CD4-positive, alpha-beta T cell treated with Interleukin-10 for 1 hour (primary cell): ENCODE results near the gene PCBP1.
A peak's percentile ranks its signal among the peaks of the same experiment; 100 is the strongest.
"Not testable (repeated sequence)": the region's sequence is repeated elsewhere in the genome, so short reads cannot be mapped to it uniquely, and the experiment has no call there.

ENCODE experiments used
- DNase-seq: peaks from one replicate; pipeline ENCODE4 v3.0.0-alpha.2; 2020

The PCBP1 gene

DNA sequence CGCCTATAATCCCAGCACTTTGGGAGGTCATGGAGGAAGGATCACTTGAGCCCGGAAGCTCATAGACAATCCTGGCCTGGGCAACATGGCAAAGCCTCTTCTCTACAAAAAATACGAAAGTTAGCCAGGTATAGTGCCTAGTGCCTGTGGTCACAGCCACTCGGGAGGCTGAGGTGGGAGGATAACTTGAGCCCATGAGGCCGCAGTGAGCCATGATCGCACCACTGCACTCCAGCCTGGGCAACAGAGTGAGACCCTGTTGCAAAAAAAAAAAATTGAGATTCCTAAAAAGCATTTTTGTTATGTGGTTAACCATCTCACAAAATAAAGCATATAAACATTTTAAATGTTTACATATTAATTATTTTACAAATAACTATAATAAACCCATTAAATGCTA is 13.9 kb downstream of the PCBP1 start:
- DNase-seq, result no peak

DNA sequence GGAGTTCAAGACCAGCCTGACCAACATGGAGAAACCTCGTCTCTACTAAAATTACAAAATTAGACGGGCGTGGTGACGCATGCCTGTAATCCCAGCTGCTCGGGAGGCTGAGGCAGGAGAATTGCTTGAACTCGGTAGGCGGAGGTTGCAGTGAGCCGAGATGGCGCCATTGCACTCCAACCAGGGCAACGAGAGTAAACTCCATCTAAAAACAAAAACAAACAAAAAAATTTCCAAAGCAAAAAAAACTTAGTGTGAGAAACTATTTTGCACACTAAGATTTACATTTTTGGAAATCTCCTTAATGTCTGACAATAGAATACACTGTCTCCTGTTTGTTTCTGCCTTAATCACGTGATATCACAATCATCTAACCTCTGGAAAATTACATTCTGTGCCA is 14.4 kb downstream of the PCBP1 start:
- DNase-seq, result not testable (repeated sequence)

DNA sequence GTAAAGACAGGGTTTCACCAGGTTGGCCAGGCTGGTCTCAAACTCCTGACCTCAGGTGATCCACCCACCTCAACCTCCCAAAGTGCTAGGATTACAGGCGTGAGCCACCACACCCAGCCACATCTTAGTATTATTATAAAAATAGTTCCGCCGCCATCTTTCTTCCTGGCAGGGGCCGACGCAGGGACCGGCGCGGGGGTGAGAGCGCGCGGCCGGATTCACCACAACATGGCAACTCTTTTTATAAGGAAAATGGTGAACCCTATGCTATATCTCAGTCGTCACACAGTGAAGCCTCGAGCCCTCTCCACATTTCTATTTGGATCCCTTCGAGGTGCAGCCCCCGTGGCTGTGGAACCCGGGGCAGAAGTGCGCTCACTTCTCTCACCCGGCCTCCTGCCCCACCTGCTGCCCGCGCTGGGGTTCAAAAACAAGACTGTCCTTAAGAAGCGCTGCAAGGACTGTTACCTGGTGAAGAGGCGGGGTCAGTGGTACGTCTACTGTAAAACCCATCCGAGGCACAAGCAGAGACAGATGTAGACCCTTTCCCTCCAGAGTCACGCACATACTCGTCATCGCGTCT is 15.1 kb downstream of the PCBP1 start:
- DNase-seq, result not testable (repeated sequence)

DNA sequence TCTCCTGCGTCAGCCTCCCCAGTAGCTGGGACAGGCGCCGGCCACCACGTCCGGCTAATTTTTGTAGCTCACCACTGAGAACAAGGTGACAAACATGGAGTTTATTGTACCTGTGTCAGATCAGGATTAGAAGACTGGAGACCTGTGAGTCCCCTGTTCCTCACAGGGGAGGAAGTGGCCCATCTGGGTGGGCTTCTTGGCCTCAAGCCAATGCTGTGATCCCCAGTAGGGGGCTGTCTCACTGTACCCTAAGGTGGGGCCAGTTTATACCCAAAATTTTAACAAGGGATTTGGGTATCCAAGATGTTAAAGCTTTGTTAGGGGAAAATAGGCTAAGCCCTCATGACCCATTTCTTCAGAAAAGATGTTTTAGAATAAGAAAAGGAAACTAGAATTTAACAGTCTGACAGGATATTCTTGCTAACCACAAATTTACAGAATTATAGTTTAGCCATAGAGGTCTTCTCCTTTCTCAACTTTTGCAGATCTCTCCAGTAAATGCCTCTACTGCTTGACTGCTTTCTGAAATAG is 16.3 kb downstream of the PCBP1 start:
- peak; percentile 50 for DNase-seq

DNA sequence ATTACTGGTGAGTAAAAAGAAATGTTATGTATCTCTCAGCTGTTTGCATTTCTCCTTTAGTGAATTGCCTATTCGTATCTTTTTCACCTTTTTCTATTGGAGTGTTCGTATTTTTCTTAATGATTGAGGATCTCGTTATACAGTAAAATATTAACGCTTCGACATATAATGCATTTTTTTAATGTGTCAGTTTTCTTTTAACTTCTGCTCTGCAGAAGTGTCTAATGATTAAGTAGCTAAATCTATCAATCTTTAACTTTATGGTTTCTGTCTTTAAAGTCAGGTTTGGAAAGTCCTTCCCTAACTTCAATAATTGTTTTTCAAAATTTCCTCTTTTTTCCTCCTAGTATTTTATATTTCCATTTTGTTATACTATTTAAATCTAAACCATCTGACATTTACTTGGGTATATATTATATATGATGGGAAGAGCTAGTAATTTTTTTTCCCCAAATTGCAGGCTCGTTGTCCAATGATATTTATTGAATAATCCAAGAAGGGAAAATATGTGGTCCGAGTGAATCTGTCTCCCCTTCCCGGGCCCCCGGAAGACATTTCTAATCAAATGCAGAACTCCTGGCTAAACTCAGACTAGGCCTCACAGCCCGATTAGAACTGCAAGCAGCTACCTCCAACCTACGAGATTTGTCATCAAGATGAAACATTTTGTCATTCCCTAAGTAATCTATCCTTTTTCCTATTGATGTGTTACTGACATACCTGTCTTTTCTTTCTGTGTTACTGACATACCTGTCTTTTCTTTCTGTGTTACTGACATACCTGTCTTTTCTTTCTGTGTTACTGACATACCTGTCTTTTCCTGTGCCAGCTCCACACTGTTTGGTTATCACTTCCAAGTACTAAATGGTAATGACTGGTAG is 17.2 kb downstream of the PCBP1 start:
- DNase-seq, result peak; percentile 58

DNA sequence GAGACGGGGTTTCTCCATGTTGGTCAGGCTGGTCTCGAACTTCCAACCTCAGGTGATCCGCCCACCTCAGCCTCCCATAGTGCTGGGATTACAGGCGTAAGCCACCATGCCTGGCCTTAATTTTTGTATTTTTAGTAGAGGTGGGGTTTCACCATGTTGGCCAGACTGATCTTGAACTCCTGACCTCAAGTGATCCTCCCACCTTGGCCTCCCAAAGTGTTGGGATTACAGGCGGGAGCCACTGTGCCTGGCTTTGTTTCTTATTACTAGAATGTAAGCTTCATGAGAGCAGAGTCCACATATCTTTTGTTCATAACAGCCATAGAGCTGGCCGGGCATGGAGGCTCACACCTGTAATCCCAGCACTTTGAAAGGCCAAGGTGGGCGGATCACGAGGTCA is 18.9 kb downstream of the PCBP1 start:
- not testable (repeated sequence) for DNase-seq

DNA sequence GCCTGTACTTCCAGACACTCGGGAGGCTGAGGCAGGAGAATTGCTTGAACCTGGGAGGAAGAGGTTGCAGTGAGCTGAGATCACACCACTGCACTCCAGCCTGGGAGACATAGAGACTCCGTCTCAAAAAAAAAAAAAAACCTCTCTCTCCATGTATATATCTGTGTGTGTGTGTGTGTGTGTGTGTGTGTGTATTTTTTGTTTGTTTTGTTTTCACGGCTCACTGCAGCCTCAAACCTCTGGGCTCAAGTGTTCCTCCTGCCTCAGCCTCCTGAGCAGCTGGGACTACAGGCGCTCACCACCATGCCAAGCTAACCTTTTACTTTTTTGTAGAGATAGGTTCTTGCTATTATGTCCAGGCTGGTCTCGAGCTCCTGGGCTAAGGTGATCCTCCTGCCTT is 23.1 kb downstream of the PCBP1 start:
- DNase-seq, result not testable (repeated sequence)

DNA sequence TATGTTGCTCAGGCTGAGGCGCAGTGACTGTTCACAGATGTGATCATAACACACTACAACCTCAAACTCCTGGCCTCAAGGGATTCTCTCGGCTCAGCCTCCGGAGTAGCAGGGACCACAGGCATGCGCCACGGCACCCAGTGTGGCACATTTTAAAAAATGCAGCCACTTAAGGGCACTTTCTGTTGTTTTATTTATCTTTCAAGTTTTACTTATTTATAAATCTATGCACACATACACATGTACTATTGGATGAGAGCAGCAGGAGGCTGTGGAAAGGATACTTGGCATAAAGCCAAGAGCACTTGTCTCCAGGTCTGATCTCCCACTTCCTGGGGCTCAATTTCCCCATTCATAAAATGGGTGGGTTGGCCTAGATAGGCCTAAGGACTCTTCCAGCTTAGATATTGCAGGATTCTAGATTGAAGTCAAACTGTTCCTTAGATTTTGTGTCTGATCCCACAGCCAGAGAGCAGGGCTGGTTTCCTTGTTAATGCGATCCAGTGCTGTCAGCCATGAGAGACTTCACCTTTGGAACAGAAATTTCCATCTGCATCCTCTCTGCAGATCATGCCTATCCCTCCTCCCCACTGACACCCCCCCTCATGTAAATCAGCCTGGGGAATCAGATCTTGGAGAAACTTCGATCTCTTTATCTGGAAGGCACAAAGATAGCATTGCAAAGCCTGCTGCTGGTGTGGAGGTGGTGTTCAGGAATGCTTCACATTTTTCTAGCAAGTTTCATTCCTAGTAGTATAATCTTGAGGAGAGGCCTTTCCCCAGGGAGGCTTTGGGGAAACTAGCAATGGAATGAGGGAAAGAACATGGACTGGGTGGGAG is 24.7 kb downstream of the PCBP1 start:
- no peak for DNase-seq

DNA sequence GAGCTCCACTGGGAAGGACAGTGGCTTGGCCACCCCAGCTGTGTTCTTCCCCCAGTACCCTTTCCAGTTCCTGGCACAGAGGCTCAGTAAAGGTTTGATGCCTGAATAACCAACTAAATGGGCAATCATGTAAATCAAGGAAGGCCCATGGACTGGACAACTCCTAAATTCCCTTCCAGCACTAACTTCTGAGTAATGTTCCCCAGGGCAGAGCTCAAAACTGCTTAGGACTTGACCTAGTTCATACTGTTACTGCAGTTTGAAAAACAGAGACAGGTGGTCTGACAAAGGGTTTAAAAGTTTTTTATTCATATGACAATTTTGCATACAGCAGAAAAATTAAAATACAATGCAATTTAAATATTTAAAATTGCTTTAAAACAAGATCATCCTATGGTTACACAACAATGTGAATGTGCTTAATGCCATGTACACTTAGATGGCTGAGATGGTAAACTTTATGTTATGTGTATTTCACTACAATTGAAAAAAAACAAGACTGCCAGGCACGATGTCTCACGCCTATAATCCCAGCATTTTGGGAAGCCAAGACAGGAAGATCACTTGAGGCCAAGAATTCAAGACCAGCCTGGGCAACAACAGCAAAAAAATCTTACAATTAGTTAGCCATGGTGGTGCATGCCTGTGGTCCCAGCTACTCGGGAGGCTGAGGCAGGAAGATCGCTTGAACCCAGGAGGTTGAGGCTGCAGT is 26.2 kb downstream of the PCBP1 start:
- DNase-seq, result no peak

DNA sequence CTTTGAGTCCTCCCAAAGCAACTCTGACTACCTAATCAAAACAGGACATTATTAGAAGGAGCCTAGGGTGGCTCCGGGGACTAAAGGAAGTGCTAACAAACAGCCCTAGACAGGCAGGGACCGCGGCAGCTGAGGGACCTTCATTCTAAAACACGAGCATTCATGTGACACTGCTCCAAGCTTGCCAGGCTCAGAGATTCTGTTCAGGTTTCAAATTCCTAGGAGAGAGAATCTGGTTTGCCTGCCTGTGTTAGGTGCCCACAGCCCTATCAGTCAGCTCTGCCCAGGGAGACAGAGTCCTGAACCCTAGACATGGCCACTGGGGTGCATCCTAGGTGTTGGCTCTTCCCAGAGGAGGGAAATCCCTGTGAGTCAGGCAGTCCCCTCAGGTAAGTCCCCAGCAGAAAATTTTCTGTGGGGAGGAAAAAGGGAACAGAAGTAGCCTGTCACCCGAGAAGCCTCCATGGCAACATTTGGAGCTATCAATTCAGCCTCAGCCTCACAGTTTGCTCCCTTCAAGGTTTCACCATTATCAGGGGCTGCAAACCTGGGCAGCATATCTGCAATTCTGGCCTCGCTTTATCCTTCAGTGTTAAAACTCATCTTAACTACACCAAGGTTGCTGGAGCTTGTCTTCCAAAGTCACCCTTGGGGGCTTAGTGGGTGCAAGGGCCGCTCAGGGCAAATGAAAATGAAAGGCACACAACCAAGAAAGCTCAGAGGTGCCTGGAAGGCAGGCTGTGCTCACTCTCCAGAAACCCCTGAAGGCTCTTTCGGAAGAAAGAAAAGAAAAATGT is 28.6 kb downstream of the PCBP1 start:
- no peak for DNase-seq

DNA sequence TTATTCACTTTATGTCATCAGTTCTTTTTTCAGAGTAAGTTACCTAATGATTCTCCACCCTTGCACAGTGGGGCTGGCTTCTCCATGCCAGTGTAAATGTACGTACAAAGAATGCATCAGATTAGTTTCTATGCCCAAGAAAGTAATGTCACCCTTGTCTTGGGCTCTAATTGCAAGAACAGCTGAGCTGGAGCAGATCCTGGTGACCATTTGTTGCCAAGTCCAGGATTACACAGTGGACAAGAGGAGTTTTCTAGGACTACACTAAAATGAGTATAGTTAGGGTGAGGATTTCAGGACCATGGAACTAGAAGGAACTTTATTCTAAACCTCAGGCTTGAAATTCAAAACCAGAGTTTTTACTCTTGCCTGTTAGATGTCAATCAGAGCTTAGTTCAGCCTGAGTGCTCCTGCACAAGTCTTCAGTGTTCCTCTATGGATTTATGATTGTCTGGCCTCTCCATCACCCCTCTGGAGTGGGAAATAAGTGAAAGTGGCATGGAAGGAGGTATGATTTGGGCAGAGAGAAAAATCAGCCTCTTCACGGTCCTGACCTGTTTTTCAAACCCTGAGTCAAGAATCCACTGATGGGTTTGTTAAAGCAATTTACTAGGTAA is 29.8 kb downstream of the PCBP1 start:
- DNase-seq, result no peak

DNA sequence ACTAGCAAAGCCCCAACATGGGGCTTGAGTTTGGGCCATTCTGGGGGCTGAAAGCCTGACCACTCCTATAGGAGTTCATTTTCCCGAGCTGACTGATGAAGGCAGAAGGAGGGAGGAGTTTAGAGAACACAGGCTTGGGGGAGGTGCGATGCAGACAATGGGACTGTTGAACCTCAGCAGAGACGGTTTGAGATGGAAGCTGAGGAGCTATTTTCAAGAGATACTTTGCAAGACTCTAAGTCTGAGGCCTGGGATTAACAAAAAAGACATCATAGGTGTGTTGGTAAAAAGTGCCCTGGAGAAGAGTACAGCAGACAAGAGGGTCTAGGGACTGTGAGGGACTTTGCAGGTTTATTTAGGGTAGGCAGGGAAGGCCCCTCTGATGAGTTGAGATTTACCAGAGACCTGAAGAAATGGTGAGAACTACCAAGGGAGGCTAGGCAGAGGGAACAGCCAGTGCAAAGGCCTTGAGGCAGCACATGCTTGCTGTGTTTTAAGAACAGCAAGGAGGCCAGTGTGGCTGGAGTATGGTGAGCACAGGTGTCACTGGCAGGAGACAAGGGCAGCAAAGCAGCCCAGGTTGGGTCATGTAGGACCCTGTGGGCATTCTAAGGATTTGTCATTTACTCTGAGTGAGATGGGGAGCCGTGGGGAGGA is 31.6 kb downstream of the PCBP1 start:
- DNase-seq, result no peak

DNA sequence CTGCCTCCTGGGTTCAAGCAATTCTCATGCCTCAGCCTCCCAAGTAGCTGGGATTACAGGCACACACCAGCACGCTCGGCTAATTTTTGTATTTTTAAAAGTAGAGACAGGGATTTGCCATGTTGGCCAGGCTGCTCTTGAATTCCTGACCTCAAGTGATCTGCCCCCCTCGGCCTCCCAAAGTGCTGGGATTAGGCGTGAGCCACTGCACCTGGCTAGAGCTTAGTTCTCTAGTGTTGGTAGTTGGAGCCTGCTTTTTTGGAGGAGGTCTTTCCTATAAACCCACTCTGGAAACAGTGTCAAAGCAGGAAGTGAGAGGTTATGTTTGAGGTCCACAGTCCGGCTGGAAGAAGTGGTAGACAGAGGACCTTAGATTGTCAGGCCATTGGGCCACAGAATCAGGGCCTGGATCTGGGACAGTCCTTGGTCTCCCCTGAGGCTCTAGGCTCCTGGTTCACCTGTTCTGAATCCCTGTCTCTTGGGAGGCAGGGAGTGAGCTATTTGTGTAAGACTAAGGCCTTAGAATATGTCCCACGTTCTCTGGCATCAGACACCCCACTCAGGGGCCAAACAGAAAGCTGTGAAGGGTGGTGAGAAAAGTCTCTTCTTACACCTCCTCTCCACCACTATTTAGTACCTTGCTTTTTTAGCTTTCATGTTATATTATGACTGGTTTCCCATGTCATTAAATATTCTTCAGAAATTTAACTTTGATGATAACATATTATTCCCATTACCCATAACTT is 34.5 kb downstream of the PCBP1 start:
- no peak for DNase-seq

DNA sequence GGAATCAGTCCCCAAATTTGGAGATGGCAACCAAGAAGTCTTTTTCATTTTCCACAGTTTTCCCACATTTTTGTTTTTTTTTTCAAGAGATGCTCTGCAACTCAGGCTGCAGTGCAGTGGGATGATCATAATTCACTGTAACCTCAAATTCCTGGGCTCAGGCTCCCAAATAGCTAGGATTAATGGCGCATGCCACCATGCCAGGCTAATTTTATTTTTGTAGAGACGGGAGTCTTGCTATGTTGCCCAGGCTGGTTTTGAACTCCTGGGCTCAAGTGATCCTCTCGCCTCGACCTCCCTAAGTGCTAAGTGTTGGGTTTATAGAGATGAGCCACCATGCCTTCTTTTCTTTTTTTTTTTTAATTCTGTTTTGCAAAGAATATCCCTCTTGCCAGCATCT is 35.2 kb downstream of the PCBP1 start:
- DNase-seq, result no peak

DNA sequence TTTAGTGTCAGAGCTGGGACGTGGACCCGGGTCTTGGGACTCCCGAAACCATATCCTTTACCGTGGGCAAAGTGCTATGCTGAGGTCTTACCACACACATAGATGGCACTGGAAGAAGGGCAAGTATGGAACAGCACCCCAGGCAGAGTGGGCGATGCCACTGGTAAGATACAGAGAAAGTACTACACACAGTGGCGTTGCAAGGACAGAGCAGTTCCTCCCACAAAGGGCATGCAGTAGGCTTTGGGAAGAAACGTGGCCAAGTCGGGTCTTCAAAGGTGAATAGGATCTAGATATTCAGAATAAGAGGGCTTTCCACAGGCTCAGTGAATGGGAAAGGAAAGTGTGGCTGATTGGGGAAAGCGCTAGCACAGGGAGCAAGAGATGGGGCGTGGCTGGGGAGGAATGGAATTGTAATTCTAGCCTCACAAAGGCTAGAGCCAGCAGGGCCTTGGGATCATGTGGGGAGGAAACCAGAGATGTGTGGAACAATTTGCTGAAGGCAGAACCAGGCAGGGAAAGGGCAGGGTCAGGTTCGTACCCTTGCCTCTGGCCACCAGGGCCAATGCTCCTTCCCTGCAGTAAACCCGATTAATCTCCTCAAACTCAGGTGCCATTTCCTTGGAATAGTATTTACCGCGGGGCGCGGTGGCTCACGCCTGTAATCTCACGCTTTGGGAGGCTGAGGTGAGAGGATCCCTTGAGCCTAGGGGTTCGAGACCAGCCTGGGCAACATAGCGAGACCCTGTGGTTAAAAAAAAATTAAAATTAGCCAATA is 36.0 kb downstream of the PCBP1 start:
- no peak for DNase-seq

DNA sequence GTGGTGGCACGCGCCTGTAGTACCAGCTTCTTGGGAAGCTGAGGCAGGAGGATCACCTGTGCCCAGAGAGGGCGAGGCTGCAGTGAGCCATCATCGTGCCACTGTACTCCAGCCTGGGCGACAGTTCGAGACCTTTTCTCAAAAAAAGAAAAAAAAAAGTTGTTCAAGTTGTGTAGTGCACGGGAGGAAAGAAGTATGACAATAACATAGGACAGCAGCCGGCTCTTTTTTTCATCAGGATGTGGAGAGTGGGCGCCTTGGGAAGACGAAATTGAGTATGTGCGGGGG is 36.5 kb downstream of the PCBP1 start:
- DNase-seq, result no peak

DNA sequence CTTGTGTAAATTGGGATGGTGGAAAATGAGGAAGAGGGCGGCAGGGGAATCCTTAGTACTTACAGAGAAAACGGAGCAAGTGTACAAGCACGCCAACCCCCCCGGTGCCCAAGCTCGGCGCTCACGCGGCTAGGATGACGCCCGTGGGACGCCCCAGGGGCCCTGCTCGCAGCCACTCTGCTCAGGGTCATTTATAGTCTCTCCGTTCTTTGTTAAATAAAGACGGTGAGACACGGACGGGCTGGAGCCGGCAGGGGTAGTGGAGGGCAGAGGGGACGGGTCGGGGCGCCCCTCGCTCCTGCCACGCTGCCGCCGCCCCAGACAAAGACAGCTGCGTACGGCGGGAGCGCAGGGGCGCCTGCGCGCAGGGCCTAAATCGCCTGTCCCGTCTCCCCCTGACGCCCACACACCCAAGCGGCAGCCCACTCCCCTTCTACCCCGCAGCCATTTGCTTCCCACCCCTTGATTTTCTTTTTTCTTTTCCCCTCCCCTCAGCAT is 37.8 kb downstream of the PCBP1 start:
- DNase-seq, result peak; percentile 68

DNA sequence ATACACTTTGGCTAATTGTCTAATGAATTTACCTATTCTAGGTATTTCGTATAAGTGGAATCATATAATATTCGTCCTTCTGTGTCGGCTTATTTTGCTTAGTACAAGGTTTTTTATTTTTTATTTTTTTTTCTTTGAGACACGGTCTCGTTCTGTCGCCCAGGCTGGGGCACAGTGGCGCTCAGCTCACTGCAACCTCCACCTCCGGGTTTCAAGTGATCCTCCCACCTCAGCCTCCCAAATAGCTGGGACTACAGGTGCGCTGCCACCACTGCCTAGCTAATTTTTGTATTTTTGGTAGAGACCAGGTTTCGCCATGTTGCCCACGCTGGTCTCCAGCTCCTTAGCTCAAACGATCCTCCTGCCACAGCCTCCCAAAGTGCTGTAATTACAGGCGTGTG is 38.2 kb downstream of the PCBP1 start:
- DNase-seq, result no peak

DNA sequence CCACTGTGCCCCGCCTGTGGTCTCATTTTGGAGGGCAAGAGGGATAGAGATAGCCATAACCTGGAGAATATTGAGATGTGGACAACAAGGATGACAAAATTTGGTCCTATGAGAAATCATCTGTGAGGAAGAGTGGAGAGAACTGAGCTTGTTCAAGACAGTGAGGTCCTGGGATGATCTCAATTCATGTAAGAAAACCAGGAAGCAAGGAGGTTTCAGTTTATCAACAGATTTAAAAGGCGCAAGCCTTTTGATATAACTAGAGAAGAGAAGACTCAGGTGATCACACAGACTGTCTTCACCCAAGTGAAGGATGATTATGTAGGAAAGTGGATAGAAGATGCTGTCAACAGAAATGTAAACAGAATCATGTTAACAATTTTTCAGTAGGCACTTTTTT is 39.1 kb downstream of the PCBP1 start:
- no peak for DNase-seq
